22Rv1 (cell line): Measurements from ENCODE around the gene NHLRC2.

Experiments used
- ZFX ChIP-seq: fragments of 450-650 bp; IDR thresholded peaks from 2 replicates; pipeline ENCODE4 v1.6.1; 2017; ENCODE audit warnings: antibody characterized with exemption, borderline replicate concordance
- TF ChIP-seq, protein P1 (sequence below): fragments of 450-650 bp; IDR thresholded peaks from 2 replicates; pipeline ENCODE4 v1.5.1; 2017; ENCODE audit warnings: mild to moderate bottlenecking

DNA sequence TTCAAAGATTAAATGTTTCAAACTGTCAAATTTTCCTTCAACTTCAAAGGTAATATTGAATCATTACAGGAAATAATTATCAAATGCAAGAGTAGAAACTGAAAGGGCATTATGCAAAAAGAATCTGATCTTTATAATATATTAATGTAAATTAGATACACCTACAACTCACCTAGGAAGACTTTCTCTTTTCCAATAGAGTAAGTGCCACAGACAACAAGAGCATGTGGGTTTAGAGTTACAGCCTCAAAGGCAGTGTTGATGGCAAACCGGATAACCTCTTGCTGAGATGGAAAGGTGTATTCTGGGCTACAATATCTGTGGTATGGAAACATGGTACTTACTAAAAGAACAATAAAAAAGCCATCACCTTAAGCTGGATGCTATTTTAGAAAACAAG lies 12.3 kb upstream of the NHLRC2 start:
- TF ChIP-seq, protein P1, sequence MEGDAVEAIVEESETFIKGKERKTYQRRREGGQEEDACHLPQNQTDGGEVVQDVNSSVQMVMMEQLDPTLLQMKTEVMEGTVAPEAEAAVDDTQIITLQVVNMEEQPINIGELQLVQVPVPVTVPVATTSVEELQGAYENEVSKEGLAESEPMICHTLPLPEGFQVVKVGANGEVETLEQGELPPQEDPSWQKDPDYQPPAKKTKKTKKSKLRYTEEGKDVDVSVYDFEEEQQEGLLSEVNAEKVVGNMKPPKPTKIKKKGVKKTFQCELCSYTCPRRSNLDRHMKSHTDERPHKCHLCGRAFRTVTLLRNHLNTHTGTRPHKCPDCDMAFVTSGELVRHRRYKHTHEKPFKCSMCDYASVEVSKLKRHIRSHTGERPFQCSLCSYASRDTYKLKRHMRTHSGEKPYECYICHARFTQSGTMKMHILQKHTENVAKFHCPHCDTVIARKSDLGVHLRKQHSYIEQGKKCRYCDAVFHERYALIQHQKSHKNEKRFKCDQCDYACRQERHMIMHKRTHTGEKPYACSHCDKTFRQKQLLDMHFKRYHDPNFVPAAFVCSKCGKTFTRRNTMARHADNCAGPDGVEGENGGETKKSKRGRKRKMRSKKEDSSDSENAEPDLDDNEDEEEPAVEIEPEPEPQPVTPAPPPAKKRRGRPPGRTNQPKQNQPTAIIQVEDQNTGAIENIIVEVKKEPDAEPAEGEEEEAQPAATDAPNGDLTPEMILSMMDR = no peak
- no peak for TF ChIP-seq ZFX
